Erythroblast (primary cell): ENCODE data around the gene EDN2.

Experiments used
- GATA1 ChIP-seq: IDR thresholded peaks from 2 replicates; pipeline ENCODE4 v1.6.1; 2011; ENCODE audit warnings: low read depth, mild to moderate bottlenecking, control low read depth, low read length, moderate library complexity
- POLR2A ChIP-seq: IDR thresholded peaks from 2 replicates; pipeline ENCODE4 v1.6.1; 2011; ENCODE audit warnings: mild to moderate bottlenecking, low read length

GRCh38 chr1:41495210-41495948, 10.9 kb upstream of the EDN2 start:
- TF ChIP-seq POLR2A (no peak), GATA1 (no peak)
